Mesendoderm (in vitro differentiated cells): Measurements from ENCODE around the gene RNF217.

Experiments used
- DNase-seq: peaks from one replicate; pipeline ENCODE4 v3.0.0; 2013
- H2AK5ac ChIP-seq: 2 replicates; pipeline ENCODE4 v1.6.1; 2013; ENCODE audit warnings: low read length, inconsistent platforms
- H2BK120ac ChIP-seq: 2 replicates; pipeline ENCODE4 v1.6.1; 2013; ENCODE audit warnings: low read depth, mild to moderate bottlenecking, low read length, moderate library complexity, mixed read lengths
- H2BK15ac ChIP-seq: replicated peaks from 2 replicates; pipeline ENCODE4 v1.6.1; 2013; ENCODE audit warnings: low read depth, mild to moderate bottlenecking, moderate library complexity
- H2BK5ac ChIP-seq: 2 replicates; pipeline ENCODE4 v1.6.1; 2013; ENCODE audit warnings: low read length, inconsistent platforms
- H3K18ac ChIP-seq: 2 replicates; pipeline ENCODE4 v1.6.1; 2013; ENCODE audit warnings: mild to moderate bottlenecking, low read length, mixed read lengths
- H3K23ac ChIP-seq: one replicate; pipeline ENCODE4 v1.6.1; 2013; ENCODE audit warnings: low read length
- H3K27ac ChIP-seq: 2 replicates; pipeline ENCODE4 v1.5.1; 2013; ENCODE audit warnings: low read depth, mild to moderate bottlenecking, inconsistent platforms, low read length, moderate library complexity
- H3K27me3 ChIP-seq: 2 replicates; pipeline ENCODE4 v1.6.1; 2013; ENCODE audit warnings: low read length, control low read depth, mild to moderate bottlenecking, inconsistent platforms; ENCODE audit not compliant: insufficient read depth, poor library complexity
- H3K36me3 ChIP-seq: 2 replicates; pipeline ENCODE4 v1.6.1; 2013; ENCODE audit warnings: low read length, inconsistent platforms; ENCODE audit not compliant: control insufficient read depth, insufficient read depth
- H3K4ac ChIP-seq: one replicate; pipeline ENCODE4 v1.6.1; 2013; ENCODE audit warnings: low read depth, mild to moderate bottlenecking, low read length, moderate library complexity
- H3K4me1 ChIP-seq: 2 replicates; pipeline ENCODE4 v1.6.1; 2013; ENCODE audit warnings: low read depth, low read length, inconsistent platforms; ENCODE audit not compliant: control insufficient read depth
- H3K4me2 ChIP-seq: 2 replicates; pipeline ENCODE4 v1.6.1; 2013; ENCODE audit warnings: low read length
- H3K4me3 ChIP-seq: 2 replicates; pipeline ENCODE4 v1.5.1; 2013; ENCODE audit warnings: mild to moderate bottlenecking, low read length
- H3K56ac ChIP-seq: one replicate; pipeline ENCODE4 v1.6.1; 2013; ENCODE audit warnings: low read length
- H3K79me1 ChIP-seq: 2 replicates; pipeline ENCODE4 v1.6.1; 2013; ENCODE audit warnings: low read length, inconsistent platforms
- H3K79me2 ChIP-seq: 2 replicates; pipeline ENCODE4 v1.6.1; 2013; ENCODE audit warnings: mild to moderate bottlenecking, low read length; ENCODE audit not compliant: control insufficient read depth, insufficient read depth
- H3K9ac ChIP-seq: 2 replicates; pipeline ENCODE4 v1.6.1; 2013; ENCODE audit warnings: low read length, inconsistent platforms
- H4K5ac ChIP-seq: one replicate; pipeline ENCODE4 v1.6.1; 2013; ENCODE audit warnings: low read length
- H4K8ac ChIP-seq: one replicate; pipeline ENCODE4 v1.6.1; 2013; ENCODE audit warnings: low read depth, mild to moderate bottlenecking, control low read depth, low read length, moderate library complexity
- WGBS: extraction: QIAGEN DNeasy Blood & Tissue Kit; methylation state at CpG from one replicate; pipeline ENCODE4 v1.1.7; 2013; ENCODE audit warnings: low lambda C conversion rate, missing lambda C conversion rate; ENCODE audit not compliant: insufficient coverage; ENCODE audit errors: extremely low coverage; 5-methylcytosine and 5-hydroxymethylcytosine counted together

RNF217 gene

GRCh38 chr6:124997196-124997875 is 35.1 kb downstream of the RNF217 start:
- WGBS = no CpG with 5 or more reads among the region's 8 CpGs
- no peak for DNase-seq

GRCh38 chr6:124999105-124999764 is 37.0 kb downstream of the RNF217 start:
- no CpG with 5 or more reads among the region's 2 CpGs for WGBS
- Histone ChIP-seq H3K18ac (no peak overlapping the region), H4K5ac (no peak overlapping the region), H2BK120ac (no peak overlapping the region), H3K4me1 (no peaks in the 10 kb centered on the region), H3K79me1 (peaks cover 1% of the 10 kb centered on the region), H3K9ac (no peak overlapping the region), H3K4me2 (no peak overlapping the region), H3K23ac (no peak overlapping the region), H4K8ac (no peak overlapping the region), H3K79me2 (no peaks in the 10 kb centered on the region), H2AK5ac (no peak overlapping the region), H3K36me3 (no peaks in the 10 kb centered on the region), H2BK15ac (no peak overlapping the region), H3K27ac (no peak overlapping the region), H3K4ac (no peak overlapping the region), H3K4me3 (no peak overlapping the region), H3K27me3 (no peaks in the 10 kb centered on the region), H2BK5ac (no peak overlapping the region), H3K56ac (no peak overlapping the region)
- DNase-seq = no peak

More at GRCh38 chr6:124997196-124997875, 35.1 kb downstream of the RNF217 start:
- H3K36me3 ChIP-seq = no peaks in the 10 kb centered on the region
- H4K8ac ChIP-seq = no peak overlapping the region
- H3K23ac ChIP-seq = no peak overlapping the region
- no peak overlapping the region for H3K4ac ChIP-seq
- H3K4me3 ChIP-seq = no peak overlapping the region
- H2BK120ac ChIP-seq = no peak overlapping the region
- H4K5ac ChIP-seq = no peak overlapping the region
- H3K4me2 ChIP-seq = no peak overlapping the region
- H3K4me1 ChIP-seq = no peaks in the 10 kb centered on the region
- H3K27me3 ChIP-seq = no peaks in the 10 kb centered on the region
- H2AK5ac ChIP-seq = no peak overlapping the region
- H3K18ac ChIP-seq = no peak overlapping the region
- H3K56ac ChIP-seq = no peak overlapping the region
- no peak overlapping the region for H3K9ac ChIP-seq
- no peak overlapping the region for H2BK5ac ChIP-seq
- H2BK15ac ChIP-seq = no peak overlapping the region
- H3K27ac ChIP-seq = no peak overlapping the region
- no peaks in the 10 kb centered on the region for H3K79me2 ChIP-seq
- H3K79me1 ChIP-seq = peaks cover 5% of the 10 kb centered on the region

GRCh38 chr6:125001684-125002405 is 39.6 kb downstream of the RNF217 start:
- Histone ChIP-seq H2BK5ac (no peak overlapping the region), H2AK5ac (no peak overlapping the region), H3K4me2 (no peak overlapping the region), H3K4me1 (no peaks in the 10 kb centered on the region), H2BK120ac (no peak overlapping the region), H3K36me3 (no peaks in the 10 kb centered on the region), H3K18ac (no peak overlapping the region), H2BK15ac (no peak overlapping the region), H3K9ac (no peak overlapping the region), H3K79me1 (peaks cover 1% of the 10 kb centered on the region), H3K56ac (no peak overlapping the region), H4K5ac (no peak overlapping the region), H3K27me3 (no peaks in the 10 kb centered on the region), H3K27ac (no peak overlapping the region), H4K8ac (no peak overlapping the region), H3K4ac (no peak overlapping the region), H3K79me2 (no peaks in the 10 kb centered on the region), H3K23ac (no peak overlapping the region), H3K4me3 (no peak overlapping the region)
- peak; percentile 78 for DNase-seq
- no CpG with 5 or more reads among the region's 4 CpGs for WGBS

GRCh38 chr6:125002406-125002741 is 40.1 kb downstream of the RNF217 start:
- H3K36me3 ChIP-seq = no peaks in the 10 kb centered on the region
- no peaks in the 10 kb centered on the region for H3K27me3 ChIP-seq
- no peak overlapping the region for H3K4ac ChIP-seq
- H3K23ac ChIP-seq = no peak overlapping the region
- H3K4me3 ChIP-seq = no peak overlapping the region
- H2AK5ac ChIP-seq = no peak overlapping the region
- no peak overlapping the region for H3K4me2 ChIP-seq
- H3K79me2 ChIP-seq = no peaks in the 10 kb centered on the region
- H3K79me1 ChIP-seq = peaks cover 1% of the 10 kb centered on the region
- H4K8ac ChIP-seq = no peak overlapping the region
- no peak overlapping the region for H2BK120ac ChIP-seq
- H2BK5ac ChIP-seq = no peak overlapping the region
- no peak overlapping the region for H3K9ac ChIP-seq
- no peak overlapping the region for H2BK15ac ChIP-seq
- no peaks in the 10 kb centered on the region for H3K4me1 ChIP-seq
- no peak for DNase-seq
- H3K18ac ChIP-seq = no peak overlapping the region
- no peak overlapping the region for H4K5ac ChIP-seq
- no CpG with 5 or more reads among the region's 8 CpGs for WGBS
- H3K27ac ChIP-seq = no peak overlapping the region
- no peak overlapping the region for H3K56ac ChIP-seq

GRCh38 chr6:125003070-125003469 is 40.8 kb downstream of the RNF217 start:
- H2BK120ac ChIP-seq = no peak overlapping the region
- no peaks in the 10 kb centered on the region for H3K4me1 ChIP-seq
- no CpG with 5 or more reads among the region's 2 CpGs for WGBS
- no peaks in the 10 kb centered on the region for H3K27me3 ChIP-seq
- H3K4me3 ChIP-seq = no peak overlapping the region
- no peak overlapping the region for H2BK5ac ChIP-seq
- no peak overlapping the region for H3K27ac ChIP-seq
- H3K79me1 ChIP-seq = peaks cover 1% of the 10 kb centered on the region
- H3K23ac ChIP-seq = no peak overlapping the region
- no peak overlapping the region for H3K4ac ChIP-seq
- peak; percentile 42 for DNase-seq
- H3K9ac ChIP-seq = no peak overlapping the region
- H2AK5ac ChIP-seq = no peak overlapping the region
- no peaks in the 10 kb centered on the region for H3K36me3 ChIP-seq
- H2BK15ac ChIP-seq = no peak overlapping the region
- H4K8ac ChIP-seq = no peak overlapping the region
- no peak overlapping the region for H3K18ac ChIP-seq
- no peak overlapping the region for H4K5ac ChIP-seq
- no peak overlapping the region for H3K4me2 ChIP-seq
- H3K79me2 ChIP-seq = no peaks in the 10 kb centered on the region
- no peak overlapping the region for H3K56ac ChIP-seq
